NCI-H748 (cell line): ENCODE data around the gene SSTR5.
"Not testable (repeated sequence)": the region's sequence is repeated elsewhere in the genome, so short reads cannot be mapped to it uniquely, and the experiment has no call there.

Source experiments
- DNase-seq: peaks from one replicate; lab custom pipeline; 2025; ENCODE audit not compliant: unreplicated experiment; lab: John Stamatoyannopoulos, UW

SSTR5 gene

GRCh38 chr16:1072526-1073261 is at the start of gene SSTR5:
TSS of gene SSTR5 (plus strand) at chr16:1072747. CDS start at chr16:1078869, 6,122 bp downstream.
- DNase-seq: no peak

- DNase-seq: peak; percentile 4
These were observed 48.4 kb upstream of the SSTR5 start for GRCh38 chr16:1024138-1024537.

DNA sequence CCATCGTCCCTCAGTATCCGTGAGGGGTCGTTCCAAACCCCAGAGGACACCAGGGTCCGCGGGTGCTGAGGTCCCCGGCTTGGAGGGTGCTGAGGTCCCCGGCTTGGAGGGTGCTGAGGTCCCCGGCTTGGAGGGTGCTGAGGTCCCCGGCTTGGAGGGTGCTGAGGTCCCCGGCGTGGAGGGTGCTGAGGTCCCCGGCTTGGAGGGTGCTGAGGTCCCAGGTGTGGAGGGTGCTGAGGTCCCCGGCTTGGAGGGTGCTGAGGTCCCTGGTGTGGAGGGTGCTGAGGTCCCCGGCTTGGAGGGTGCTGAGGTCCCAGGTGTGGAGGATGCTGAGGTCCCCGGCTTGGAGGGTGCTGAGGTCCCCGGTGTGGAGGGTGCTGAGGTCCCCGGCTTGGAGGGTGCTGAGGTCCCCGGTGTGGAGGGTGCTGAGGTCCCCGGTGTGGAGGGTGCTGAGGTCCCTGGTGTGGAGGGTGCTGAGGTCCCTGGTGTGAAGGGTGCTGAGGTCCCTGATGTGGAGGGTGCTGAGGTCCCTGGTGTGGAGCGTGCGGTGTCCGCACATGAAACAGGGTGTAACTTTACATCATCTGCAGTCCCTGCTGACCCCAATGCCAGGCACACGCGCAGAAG is 47.3 kb upstream of the SSTR5 start:
- DNase-seq: not testable (repeated sequence)

DNA sequence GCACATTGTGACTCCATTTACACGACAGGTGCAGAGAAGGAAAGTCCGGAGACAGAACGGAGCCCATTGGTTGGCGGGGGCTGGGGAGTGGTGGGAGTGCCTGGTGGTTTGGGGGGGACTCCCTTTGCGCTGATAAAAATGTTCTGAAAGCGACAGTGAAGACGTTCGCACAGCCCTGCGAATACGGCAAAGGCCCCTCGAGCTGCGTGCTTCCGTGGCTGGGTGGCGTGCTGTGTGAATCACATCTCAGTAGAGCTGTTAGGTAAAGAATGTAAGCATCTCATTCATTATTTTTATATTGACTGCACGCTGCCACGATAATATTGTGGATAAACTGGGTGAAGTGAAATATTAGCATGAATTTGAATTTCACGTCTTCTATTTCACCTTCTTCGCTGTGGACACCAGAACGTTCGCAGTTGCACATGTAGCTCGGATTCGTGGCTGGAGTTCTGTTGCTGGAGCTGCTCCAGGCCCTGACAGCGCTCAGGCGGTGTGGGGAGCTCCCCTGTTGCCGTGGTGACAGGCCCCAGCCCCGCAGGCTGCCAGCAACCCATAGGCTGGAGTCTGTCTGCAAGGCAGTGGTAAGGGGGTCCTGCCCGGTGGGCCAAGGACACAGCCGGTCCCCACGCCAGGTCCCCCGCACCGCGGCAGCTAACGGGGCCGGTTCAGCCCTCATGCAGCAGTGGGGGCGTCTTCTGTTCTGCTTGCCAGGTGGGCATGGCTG is 46.3 kb upstream of the SSTR5 start:
- no peak for DNase-seq

DNA sequence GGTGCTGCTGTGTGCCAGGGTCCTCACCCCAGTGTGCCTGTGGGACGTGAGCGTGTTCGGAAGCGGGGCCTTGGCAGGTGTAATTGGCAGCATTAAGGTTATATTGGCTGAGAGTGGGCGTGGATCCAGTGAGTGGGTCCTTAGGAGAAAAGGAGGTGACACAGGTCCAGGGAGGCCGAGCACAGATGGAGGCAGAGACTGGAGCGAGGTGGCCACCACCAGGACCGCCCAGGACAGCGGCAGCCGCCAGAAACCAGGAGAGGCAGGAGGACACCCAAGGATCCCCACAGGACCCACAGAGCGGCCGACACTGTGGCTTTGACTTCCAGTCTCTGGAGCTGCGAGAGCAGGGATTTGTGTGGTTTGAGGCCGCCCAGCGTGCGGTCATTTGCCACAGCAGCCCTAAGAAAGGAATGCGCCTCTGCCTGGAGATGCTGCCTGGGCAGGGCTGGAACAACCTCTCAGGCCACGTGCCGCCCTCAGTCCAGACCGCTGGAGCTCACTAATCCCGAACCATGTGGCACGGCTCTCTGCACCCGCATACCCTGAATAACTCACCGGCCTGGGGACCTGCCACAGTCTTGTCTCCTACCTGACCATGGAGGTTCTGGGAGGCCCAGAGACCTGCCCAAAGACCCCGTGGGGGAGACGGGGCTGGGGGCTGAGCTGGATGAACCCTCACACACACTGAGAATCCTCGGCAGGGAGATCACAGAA is 45.6 kb upstream of the SSTR5 start:
- DNase-seq: no peak

GRCh38 chr16:1027501-1027815 is 45.1 kb upstream of the SSTR5 start:
- DNase-seq: no peak

- DNase-seq: no peak
These were observed 44.5 kb upstream of the SSTR5 start for GRCh38 chr16:1028056-1028455.

DNA sequence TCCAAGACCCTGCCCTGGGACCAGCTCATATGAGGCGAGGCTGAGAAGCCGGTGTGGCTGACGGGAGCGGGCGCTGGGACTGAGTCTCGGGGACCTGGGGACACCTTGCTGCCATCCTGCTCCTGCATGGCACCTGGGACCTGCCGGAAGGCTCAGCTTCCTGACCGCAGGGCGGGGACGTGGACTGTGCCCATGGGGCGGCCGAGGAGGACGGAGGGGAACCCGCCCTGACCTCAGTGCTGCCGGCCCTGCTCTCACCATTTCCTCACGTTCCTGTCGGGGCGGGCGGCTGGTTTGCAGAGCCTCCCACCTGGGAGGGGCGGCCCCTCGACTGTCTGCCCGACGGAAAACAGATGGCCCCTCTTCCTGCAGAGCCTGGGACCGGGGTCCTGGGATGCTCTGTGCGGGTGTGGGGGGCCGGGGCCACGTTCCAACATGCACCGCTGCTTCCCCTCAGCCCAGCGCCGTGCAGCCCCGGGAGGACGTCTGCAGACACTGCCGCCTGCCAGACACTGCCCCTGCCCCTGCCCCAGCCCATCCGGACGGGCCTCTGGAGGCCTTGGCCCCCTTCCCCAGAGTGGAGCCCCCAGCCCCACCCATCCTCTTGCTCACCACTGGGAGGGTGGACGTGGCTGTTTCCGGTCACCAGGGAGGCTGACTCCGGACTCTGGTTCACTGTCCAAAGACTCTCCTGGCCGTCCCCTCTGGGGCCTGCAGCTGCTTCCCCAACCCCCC is 43.9 kb upstream of the SSTR5 start:
- DNase-seq: no peak

DNA sequence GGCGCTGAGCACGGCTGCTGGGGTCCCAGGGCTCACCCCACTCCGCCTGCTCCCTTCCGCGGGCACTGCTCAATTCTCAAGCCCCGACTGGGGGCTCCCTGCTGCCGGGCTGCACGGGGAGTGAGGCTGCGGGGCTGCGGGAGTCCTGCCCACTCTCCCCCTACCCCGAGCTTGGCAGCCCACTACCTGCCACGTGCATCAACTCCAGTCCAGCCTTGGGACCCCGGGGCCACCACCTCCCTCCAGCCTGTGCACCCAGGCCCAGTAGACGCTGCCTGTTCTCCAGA is 43.3 kb upstream of the SSTR5 start:
- DNase-seq: no peak

DNA sequence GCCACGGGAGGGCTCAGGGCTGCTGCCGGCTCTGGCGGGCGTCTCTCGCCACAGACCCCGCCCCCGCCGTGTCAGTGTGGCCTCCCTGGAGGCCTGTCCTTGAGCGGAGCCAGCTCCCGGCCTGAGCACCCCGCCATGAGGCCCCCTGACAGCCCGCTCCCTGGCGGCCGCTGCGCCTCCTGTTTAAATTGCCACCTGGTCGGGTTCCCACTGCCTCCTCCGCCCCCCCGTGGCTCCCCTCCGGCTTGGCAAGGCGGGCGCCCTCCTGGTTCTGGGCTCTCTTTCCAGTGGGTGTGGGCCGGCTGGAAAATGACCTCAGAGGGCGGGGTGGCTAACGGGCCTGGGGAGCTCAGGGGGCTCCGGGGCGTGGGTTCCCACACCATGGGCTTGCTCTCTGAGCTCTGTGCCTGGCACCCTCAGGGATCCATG is 42.1 kb upstream of the SSTR5 start:
- no peak for DNase-seq

- no peak for DNase-seq
These were observed 40.9 kb upstream of the SSTR5 start for GRCh38 chr16:1031666-1032065.

DNA sequence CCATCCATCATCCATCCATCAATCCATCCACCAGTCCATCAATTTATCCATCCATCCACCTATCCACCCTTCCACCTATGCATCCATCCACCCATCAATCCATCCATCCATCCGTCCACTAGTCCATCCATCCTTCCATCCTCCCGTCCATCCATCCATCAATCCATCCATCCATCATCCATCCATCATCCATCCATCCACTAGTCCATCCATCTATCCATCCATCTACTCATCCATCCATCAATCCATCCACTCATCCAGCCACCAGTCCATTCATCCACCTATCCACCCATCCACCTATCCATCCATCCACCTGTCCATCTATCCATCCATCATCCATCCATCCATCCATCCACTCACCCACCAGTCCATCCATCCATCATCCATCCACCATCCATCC is 39.9 kb upstream of the SSTR5 start:
- DNase-seq: no peak

DNA sequence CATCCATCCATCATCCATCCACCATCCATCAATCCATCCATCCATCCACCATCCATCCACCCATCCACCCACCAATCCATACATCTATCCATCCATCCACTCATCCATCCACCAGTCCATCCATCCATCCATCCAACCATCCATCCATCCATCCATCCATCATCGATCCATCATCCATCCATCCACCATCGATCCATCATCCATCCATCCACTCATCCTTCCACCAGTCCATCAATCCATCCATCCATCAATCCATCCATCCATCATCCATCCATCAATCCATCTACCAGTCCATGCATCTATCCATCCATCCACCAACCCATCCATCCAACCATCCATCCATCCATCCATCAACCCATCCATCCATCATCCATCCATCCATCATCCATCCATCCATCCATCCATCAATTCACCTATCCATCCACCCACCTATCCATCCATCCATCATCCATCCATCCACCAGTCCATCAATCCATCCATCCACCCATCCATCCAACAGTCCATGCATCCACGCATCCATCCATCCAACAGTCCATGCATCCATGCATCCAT is 39.3 kb upstream of the SSTR5 start:
- no peak for DNase-seq

DNA sequence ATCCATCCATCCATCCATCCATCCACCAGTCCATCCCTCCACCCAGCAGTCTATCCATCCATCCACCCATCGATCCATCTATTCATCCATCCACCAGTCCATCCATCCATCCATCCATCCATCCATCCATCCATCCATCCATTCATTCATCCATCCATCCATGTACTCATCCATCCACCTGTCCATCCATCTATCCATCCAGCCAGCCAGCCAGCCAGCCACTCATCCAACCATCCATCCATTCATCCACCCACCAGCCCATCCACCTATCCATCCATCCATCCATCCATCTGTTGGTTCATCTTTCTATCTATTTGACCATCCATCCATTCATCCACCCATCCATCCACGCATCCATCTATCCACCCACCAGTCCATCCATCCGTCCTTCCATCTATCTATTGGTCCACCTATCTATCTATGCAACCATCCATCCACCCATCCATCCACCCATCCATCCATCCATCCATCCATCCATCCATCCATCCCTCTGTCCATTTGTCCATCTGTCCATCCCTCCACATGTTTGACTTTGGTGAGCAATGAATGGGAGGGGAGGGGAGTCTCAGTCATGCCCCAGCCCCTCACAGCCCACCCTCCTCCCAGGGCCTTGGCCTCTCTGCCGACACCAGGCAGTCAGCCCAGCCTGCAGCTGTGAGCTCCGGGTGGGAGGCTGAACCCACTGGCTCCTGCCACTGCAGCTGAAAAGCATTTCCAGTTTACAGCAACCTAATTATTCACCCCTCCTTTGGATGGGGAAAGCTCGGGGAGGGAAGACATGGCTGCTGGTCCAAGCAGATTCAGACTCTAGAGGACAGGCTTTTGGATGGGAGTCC is 38.1 kb upstream of the SSTR5 start:
- DNase-seq: no peak

- DNase-seq: no peak
These were observed 37.5 kb upstream of the SSTR5 start for GRCh38 chr16:1035066-1035415.

- DNase-seq: no peak
These were observed 36.4 kb upstream of the SSTR5 start for GRCh38 chr16:1036166-1036565.

DNA sequence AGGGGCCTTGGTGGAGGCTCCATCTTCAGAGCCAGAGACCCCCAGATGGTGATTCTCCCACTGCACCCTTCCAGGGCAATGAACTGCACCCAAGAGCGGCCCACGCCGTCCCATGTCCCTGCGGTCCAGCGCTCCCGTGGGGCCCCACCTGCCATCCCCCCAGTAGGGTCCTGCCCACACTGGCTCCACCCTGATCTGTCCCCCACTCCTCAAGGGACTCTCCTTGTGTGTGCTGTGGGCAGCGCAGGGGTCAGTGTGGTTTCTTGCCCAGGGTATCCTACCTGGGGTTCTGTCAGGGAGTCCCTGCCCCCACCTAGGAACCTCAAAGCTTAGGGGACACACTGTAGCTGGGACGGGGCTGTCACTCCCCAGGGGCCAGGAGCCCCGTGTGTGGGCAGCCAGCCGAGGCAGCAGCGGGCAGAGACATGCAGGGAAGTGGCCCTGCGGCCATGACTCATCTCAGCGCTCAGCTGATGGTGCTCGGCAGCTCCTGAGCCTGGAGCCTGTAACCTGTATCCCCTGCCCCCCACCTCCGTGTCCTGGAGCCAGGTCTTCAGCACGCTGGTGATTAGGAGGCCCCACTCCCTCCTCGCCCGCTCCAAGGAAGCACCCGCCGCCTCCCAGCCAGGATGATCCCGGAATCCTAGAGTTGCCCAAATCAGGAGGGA is 35.7 kb upstream of the SSTR5 start:
- DNase-seq: no peak

DNA sequence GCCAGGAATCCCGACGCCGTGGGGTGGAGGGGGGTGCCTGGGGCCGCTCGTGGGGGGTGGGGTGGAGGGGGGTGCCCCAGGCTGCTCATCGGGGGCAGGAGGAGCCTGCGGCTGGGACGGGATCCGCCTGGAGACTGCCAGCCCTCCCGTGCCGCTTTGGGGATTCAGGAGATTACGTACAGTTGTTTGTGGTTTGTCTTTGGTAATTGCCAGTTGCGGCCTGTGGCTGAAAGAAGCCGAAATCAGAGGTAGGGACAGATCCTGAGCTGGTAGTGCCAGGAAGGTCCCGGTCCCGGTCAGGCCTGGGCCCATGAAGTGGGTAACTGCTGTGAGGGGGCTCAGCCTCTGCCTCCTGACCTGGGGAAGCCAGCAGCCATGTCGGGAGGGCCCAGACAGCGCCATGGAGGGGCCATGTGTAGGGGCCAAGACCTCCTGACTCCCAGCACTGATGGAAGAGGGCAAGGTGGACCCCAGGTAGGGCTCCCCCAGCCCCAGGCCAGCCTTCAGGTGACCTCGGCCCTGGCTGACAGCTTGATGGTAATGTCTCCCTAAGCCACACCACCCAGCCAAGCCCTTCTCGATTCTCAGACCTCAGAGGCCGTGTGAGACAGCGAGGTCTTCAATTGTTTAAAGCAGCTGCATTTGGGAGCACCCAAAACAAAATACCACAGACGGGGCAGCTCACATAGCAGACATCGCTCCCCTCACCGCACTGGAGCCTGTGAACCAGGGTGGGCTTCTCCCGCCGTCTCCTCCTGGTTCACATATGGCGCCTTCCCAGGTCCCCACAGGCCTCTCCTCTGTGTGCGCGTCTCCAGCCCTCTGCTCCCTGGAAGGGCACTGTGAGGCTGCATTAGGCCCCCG is 34.9 kb upstream of the SSTR5 start:
- no peak for DNase-seq

DNA sequence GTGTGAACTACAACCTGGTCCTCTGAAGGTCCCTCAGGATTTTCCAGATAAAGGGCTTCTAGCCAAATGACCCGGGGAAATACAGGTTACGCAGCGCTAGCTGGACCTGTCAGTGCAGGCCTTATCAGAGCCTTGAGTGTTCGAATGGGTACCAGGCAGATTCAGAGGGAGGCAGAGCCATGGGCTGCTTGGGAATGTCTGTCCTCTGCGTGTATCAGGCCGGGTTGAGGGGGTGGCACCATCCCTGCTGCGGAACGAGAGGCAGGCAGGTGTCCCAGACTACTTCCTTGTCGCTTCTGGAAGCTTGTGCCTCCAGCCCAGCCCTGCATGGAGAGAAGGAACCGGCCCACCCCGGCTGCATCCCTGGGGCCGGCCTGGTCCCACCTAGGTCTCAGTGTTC is 33.6 kb upstream of the SSTR5 start:
- no peak for DNase-seq
